D341Med (cell line): ENCODE data around the gene ADAM8.
"Not testable (repeated sequence)": the region's sequence is repeated elsewhere in the genome, so short reads cannot be mapped to it uniquely, and the experiment has no call there.

Experiments used
- DNase-seq: peaks from one replicate; pipeline ENCODE4 v3.0.0; 2012; ENCODE audit warnings: low spot score

The ADAM8 gene

DNA sequence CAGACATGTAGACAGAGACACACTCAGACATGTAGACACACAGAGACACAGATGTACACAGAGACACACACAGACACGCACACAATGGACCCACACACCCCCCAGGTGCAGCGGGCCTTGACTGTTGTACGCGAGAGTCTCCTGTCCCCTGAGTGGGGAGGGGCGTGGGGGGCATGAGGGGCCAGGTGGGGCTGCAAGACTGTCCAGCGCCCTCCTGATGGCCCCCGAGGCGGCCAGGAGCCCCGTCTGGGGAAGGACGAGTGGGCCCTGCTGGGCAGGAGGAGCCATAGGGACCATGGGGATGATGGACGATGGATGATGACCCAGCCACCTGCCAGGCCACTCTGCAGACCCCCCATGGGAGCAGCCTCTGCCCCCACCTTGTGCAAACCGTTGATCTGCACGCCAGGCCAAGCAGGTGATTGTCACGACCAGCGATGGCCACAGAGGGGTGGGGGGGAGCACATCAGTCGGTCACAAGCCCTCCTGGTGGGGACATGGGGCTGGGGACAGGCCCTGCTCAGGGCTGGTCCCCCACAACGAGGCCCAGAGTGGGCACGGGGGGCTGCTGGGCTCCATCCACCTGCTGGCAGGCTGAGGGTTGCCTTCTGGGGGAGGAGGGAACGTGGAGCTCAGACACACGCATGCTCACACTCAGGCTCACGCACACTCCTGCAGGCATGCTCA lies 27.4 kb downstream of the ADAM8 start:
- DNase-seq = no peak

DNA sequence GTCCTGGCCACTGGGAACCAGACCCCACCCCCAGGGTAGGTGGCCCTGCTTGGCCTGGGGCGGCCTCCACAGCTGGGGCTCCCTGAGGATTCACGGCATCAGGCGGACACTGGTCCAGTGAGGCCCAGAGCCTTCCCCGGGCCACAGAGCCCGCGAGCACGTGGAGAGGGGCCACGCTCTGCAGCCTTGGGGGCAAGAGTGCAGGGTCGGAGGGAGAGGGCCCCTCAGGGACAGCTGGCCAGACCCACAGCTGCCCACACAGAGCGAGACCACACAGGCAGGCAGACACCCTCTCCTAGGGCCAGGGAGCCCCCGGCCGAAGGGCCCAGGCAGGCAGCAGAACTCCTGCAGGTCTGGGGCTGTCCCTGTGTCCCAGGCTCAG lies 28.3 kb downstream of the ADAM8 start:
- no peak for DNase-seq

GRCh38 chr10:133247681-133248333 lies 28.9 kb downstream of the ADAM8 start:
- no peak for DNase-seq

GRCh38 chr10:133246236-133246626 lies 30.4 kb downstream of the ADAM8 start:
- no peak for DNase-seq

DNA sequence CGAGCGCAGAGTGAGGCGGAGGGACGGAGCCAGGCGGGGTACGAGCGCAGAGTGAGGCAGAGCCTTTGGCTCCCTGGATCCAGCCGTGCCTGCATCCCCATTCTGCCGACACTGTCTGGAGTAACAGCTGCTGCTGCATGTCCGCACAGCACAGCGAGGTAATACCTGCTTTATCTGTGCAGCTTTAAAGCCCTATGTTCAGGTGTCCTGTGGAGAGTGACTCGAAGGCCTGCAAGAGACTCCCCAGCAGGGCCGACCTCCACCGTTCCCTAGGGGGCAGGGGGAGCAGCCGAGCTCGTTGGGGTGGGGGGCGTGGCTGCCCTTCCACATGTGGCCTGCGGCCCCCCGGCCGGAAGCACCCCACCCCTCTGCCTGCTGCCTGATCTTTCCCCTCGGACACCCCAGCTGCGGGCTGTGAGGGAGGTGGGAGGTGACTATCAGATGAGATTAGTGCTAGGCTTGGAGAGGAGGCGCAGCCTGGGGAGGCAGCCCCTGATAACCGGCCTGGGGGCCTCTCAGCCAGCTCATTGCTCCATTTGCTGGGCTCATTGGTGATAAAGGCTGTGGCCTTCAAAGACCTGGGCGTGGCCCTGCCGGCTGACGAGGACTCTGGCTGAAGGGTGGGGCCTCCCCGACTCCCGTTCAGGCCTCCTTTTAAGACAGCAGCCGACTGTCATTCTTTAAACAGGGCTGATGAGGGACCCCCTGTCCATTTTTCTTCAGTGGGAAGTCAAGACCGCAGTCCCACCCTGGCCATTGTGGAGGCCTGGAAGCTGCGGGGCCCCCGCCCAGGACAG lies 31.0 kb downstream of the ADAM8 start:
- DNase-seq = no peak

- no peak for DNase-seq
Observed at GRCh38 chr10:133243593-133243992, 33.1 kb downstream of the ADAM8 start.

GRCh38 chr10:133242611-133243356 lies 33.9 kb downstream of the ADAM8 start:
- no peak for DNase-seq

DNA sequence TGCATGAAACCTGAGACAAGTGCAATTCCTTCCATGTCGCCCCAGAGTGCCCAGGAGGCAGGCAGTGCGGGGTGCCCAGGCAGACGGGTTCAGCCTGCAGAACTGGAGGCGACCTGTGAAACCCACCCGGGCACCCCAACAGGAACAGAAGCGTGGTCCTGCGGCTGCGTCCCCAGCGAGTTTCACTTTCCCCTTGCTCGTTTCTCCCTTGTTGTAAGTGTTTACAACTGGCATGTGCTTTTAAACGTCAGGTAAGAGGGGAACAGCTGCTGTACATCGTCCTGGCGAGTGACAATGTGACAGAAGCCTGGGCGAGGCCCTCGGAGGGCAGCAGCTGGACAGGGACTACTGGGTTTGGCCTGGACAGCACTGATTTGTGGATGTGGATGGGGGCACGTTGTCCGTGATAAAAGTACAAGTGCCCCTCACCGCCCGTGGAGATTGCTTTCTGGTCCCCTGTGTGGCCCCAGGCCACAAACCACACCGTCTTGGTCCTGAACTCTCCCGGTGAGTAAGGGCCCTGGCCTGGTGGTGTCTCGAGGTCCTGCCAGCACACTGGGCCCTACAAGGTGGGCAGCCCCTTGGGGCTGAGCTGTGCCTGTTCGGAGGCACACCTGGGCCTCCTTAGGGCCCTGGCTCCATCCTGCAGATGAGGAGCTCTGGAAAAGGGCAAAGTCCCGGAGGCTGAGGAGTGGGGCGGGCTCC lies 35.0 kb downstream of the ADAM8 start:
- DNase-seq = no peak

GRCh38 chr10:133239990-133240389 lies 36.7 kb downstream of the ADAM8 start:
- no peak for DNase-seq

DNA sequence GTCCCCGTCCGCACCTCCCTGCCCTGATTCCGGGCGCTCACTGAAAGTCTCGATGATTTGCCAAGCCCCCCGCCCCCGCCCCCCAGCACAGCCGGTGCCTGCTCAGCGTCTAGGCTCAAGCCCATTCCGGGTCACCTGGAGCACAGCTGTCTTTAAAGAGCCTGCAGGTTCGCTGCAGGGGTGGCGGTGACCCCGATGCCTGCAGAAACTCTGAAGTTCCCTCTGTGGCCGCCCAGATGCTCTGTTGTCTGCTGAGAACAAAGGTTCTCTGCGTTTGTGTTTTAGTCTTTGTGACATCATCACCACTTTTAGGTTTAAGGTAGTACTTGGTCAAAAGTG lies 38.2 kb downstream of the ADAM8 start:
- no peak for DNase-seq

GRCh38 chr10:133237588-133238465 lies 38.8 kb downstream of the ADAM8 start, which contains the start of gene VENTX:
VENTX (plus strand) TSS chr10:133237855; CDS start chr10:133237915, 60 bp downstream.
- DNase-seq = no peak

- DNase-seq = no peak
Observed at GRCh38 chr10:133237241-133237587, 39.5 kb downstream of the ADAM8 start.

DNA sequence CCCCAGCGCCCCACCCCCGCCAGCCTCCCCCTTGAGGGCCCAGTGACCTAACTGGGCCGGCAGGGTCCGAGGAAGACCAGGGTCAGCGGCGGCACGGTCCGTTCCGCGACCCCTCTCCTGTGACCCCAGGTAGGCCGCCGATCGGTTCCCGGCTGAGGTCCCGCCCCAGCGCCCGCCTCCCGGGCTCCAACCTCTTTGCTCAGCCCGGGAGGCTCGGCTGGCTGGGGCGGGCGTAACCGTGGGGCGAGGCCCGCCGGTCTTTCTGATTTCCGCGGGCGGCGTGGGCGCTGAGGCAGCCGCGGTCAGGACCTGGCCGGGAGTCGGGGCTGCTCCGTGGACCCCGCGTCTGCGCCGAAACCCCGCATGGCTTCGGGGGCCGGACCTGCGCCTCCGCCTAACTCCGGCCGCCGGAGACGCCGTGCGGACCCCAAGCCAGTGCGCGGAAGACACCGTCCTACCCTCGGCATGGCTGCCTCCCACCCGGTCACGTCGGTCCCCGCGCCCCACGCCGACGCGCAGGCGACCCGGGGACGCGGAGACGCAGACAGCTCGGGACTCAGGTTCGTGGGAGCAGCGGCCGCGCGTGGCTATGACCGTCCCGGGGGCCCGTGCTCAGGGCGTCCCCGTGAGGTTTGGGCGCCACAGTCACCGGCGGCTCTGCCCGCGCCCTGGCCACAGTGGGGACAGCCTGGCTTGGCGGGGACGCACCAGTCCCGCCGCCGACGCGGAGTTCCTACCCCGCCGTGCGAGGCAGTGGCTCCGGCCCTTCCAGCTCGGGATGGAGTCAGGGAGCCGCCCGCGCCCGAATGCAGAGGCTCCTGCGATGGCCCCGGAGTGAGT lies 40.0 kb downstream of the ADAM8 start:
- DNase-seq = no peak

DNA sequence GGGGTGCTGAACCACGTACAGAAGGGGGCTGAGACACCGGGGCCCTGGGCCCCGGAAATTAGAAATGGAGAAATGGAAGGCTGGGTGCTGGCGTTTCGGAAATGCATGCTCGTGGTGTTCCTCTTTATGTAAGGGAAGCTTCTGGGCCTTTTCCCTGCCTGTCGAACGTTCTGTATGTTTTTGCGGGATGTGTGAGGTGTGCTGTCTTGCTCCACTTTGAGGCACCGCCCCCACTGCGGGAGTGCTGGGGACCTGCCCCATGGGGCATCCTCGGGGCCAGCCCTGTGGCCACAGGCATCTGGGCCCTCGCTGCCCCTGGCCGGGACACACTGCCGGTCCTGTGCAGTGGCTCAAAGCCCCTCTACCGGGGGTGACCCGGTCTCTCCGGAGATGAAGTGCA lies 40.7 kb downstream of the ADAM8 start:
- no peak for DNase-seq

- no peak for DNase-seq
Observed at GRCh38 chr10:133235265-133235855, 41.3 kb downstream of the ADAM8 start.

GRCh38 chr10:133234796-133235195 lies 41.9 kb downstream of the ADAM8 start:
- not testable (repeated sequence) for DNase-seq

DNA sequence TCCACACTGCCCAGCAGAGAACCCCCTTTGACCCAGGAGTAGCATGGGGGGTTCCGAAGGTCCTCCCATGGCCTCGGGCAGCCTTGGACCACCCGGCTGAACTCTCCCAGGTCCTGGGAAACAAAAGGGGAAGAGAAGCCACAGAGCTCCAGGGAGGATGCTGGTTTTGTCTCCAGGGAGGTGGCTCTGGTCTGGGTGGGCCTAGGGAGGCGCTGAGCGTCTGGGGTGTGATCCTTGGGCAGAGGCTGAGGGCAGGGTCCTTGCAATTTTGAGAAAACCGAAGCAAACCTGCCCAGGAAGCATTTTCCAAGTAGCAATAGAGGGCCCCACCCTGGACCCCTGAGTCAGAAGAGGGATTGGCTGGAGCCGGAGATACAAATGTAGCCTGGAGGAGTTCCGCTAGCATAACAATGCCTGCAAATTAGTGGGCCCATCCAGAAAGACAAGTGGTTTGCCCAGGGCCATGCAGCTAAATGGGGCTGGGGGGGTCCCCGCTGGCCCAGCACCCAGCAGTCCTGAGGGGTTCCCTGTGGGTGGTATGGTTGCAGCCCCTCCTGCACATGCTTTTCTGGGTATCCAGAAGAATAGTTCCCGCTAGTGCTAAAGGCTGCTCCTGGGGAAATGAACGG lies 44.6 kb downstream of the ADAM8 start:
- no peak for DNase-seq

DNA sequence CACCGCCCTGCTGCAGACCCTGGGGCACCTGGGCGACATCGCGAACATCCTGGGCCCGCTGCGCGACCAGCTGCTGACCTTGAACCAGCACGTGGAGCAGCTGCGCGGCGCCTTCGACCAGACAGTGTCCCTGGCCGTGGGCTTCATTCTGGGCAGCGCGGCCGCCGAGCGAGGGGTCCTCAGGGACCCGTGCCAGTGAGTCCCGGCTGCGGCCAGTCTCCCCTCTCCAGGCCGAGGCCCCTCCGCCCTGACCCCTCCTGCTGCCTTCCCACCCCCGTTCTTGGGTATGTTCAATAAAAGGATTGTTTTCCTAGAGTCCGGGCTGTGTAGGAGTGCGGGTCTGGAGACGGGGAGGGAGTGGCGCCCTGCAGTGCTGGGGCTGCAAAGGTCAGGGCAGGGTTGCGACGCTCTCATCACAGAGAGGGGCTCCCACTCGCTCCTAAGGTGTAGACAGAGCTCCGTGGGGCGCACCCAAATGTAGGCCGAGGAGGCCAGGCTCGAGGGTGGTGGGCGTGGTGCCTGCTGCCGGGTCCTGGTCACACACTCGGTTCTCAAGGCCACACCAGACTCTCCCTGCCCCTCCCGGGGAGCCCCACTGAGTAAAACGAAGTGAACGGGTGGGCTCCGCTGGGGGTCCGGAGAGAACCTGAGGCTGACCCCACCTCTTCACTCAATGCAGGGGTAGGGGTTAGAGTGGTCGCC lies 45.3 kb downstream of the ADAM8 start:
- DNase-seq = no peak
